ENCODE measurements around the gene RPL35.
"Not testable (repeated sequence)": the region's sequence is repeated elsewhere in the genome, so short reads cannot be mapped to it uniquely, and the experiment has no call there.

RPL35 gene

GRCh38 chr9:124843456-124844034 lies 18.2 kb downstream of the RPL35 start:
- Histone ChIP-seq H3K9me3 (ENCODE audit: control insufficient read depth, low read length) (no peaks in the 10 kb centered on the region), H3K36me3 (ENCODE audit: control insufficient read depth, insufficient read depth, low read length) (no peaks in the 10 kb centered on the region), H3K4me1 (no peaks in the 10 kb centered on the region), H3K79me2 (no peaks in the 10 kb centered on the region), H3K27me3 (ENCODE audit: control insufficient read depth, insufficient read depth, low read length) (no peaks in the 10 kb centered on the region), H3K4me3 (ENCODE audit: low read depth, low read length) (no peak overlapping the region), H3K27ac (no peak overlapping the region), H3K4me2 (ENCODE audit: low read length) (no peak overlapping the region), H3K9ac (no peak overlapping the region), H2AFZ (no peak overlapping the region)
- no peak for TF ChIP-seq CTCF (IDR thresholded peaks at IDR 0.05)

GRCh38 chr9:124841075-124841821 lies 20.5 kb downstream of the RPL35 start:
- no peak overlapping the region for H3K4me2 ChIP-seq (ENCODE audit: low read length)
- H3K9ac ChIP-seq: no peak overlapping the region
- H3K36me3 ChIP-seq (ENCODE audit: control insufficient read depth, insufficient read depth, low read length): no peaks in the 10 kb centered on the region
- H3K4me3 ChIP-seq (ENCODE audit: low read depth, low read length): no peak overlapping the region
- H3K79me2 ChIP-seq: no peaks in the 10 kb centered on the region
- no peak overlapping the region for H3K27ac ChIP-seq
- no peak overlapping the region for H2AFZ ChIP-seq
- H3K4me1 ChIP-seq: no peaks in the 10 kb centered on the region
- H3K27me3 ChIP-seq (ENCODE audit: control insufficient read depth, insufficient read depth, low read length): no peaks in the 10 kb centered on the region
- no peak for TF ChIP-seq CTCF (IDR thresholded peaks at IDR 0.05)
- H3K9me3 ChIP-seq (ENCODE audit: control insufficient read depth, low read length): no peaks in the 10 kb centered on the region

- Histone ChIP-seq H3K9me3 (ENCODE audit: control insufficient read depth, low read length) (no peaks in the 10 kb centered on the region), H3K27ac (no peak overlapping the region), H3K27me3 (ENCODE audit: control insufficient read depth, insufficient read depth, low read length) (no peaks in the 10 kb centered on the region), H3K36me3 (ENCODE audit: control insufficient read depth, insufficient read depth, low read length) (no peaks in the 10 kb centered on the region), H3K9ac (no peak overlapping the region), H3K4me3 (ENCODE audit: low read depth, low read length) (no peak overlapping the region), H3K4me2 (ENCODE audit: low read length) (no peak overlapping the region), H2AFZ (no peak overlapping the region), H3K4me1 (peaks cover under 1% of the 10 kb centered on the region), H3K79me2 (no peaks in the 10 kb centered on the region)
- TF ChIP-seq CTCF (IDR thresholded peaks at IDR 0.05): no peak
These were observed 21.4 kb downstream of the RPL35 start for GRCh38 chr9:124840300-124840833.

GRCh38 chr9:124839612-124840299 lies 22.0 kb downstream of the RPL35 start:
- Histone ChIP-seq H3K9ac (no peak overlapping the region), H3K4me2 (ENCODE audit: low read length) (no peak overlapping the region), H3K36me3 (ENCODE audit: control insufficient read depth, insufficient read depth, low read length) (no peaks in the 10 kb centered on the region), H3K4me1 (peaks cover 5% of the 10 kb centered on the region), H3K4me3 (ENCODE audit: low read depth, low read length) (no peak overlapping the region), H3K9me3 (ENCODE audit: control insufficient read depth, low read length) (no peaks in the 10 kb centered on the region), H3K27me3 (ENCODE audit: control insufficient read depth, insufficient read depth, low read length) (no peaks in the 10 kb centered on the region), H3K79me2 (no peaks in the 10 kb centered on the region), H2AFZ (no peak overlapping the region), H3K27ac (no peak overlapping the region)
- no peak for TF ChIP-seq CTCF (IDR thresholded peaks at IDR 0.05)

GRCh38 chr9:124838567-124839275 lies 23.0 kb downstream of the RPL35 start:
- not testable (repeated sequence) for H3K79me2 ChIP-seq; H3K4me1 ChIP-seq; H3K36me3 ChIP-seq (ENCODE audit: control insufficient read depth, insufficient read depth, low read length); H3K4me3 ChIP-seq (ENCODE audit: low read depth, low read length); H3K9ac ChIP-seq; H2AFZ ChIP-seq; H3K9me3 ChIP-seq (ENCODE audit: control insufficient read depth, low read length); H3K4me2 ChIP-seq (ENCODE audit: low read length); H3K27ac ChIP-seq; H3K27me3 ChIP-seq (ENCODE audit: control insufficient read depth, insufficient read depth, low read length)

- not testable (repeated sequence) for H3K36me3 ChIP-seq (ENCODE audit: control insufficient read depth, insufficient read depth, low read length); H3K4me3 ChIP-seq (ENCODE audit: low read depth, low read length); H3K9ac ChIP-seq; H3K27ac ChIP-seq; H2AFZ ChIP-seq; H3K27me3 ChIP-seq (ENCODE audit: control insufficient read depth, insufficient read depth, low read length); H3K4me2 ChIP-seq (ENCODE audit: low read length); H3K9me3 ChIP-seq (ENCODE audit: control insufficient read depth, low read length); H3K4me1 ChIP-seq; H3K79me2 ChIP-seq
These were observed 23.6 kb downstream of the RPL35 start for GRCh38 chr9:124838132-124838531.
